Left lung (tissue), 10 donors: Measurements from ENCODE around the gene OTUD7B. TPM values are rescaled to one million over a fixed set of nuclear protein-coding genes. Genes with fewer than 3 reads are reported as not detected.

Experiments
- ATAC-seq: fragments of 200-7000 bp; cut with Tn5 transposase; one replicate; pipeline ENCODE4 v1.9.1; 2020; ENCODE audit warnings: moderate library complexity
- DNase-seq, 4 donors: peaks; one replicate each; pipeline ENCODE4 v3.0.0-alpha.2; 2013 to 2020
- H3K27ac ChIP-seq, 2 donors: fragments of 200-600 bp; sonication (generic) in 1 of 2; one replicate each; pipeline versions ENCODE4 v1.5.0 to v1.8.0; 2020 to 2021
- H3K27me3 ChIP-seq, 2 donors: fragments of 200-600 bp; sonication (generic) in 1 of 2; one replicate each; pipeline versions ENCODE4 v1.5.0 to v1.8.0; 2020 to 2021
- H3K36me3 ChIP-seq, 2 donors: fragments of 200-600 bp; sonication (generic) in 1 of 2; one replicate each; pipeline versions ENCODE4 v1.5.0 to v1.8.0; 2020 to 2021
- H3K4me1 ChIP-seq, 2 donors: fragments of 200-600 bp; one replicate each; pipeline ENCODE4 v1.8.0; 2021
- H3K4me3 ChIP-seq, 2 donors: fragments of 200-600 bp; sonication (generic) in 1 of 2; one replicate each; pipeline versions ENCODE4 v1.5.0 to v1.8.0; 2020 to 2021; ENCODE audit warnings: mild to moderate bottlenecking in 1 of 2
- H3K9me3 ChIP-seq, 2 donors: fragments of 200-600 bp; sonication (generic) in 1 of 2; one replicate each; pipeline versions ENCODE4 v1.5.0 to v1.8.0; 2020 to 2021
- intact Hi-C, 2 donors: fragments of 100-400 bp; cut with DNase I; formaldehyde crosslinking; loops; one replicate each; pipeline versions ENCODE4 v1.11.2 to v1.14.2; 2022
- polyA plus RNA-seq, 6 donors: library from polyadenylated mRNA; unstranded; fragments of 120-200 nt; gene quantifications; one replicate each; pipeline ENCODE4 v1.2.1, GENCODE V29; 2013; ENCODE audit not compliant: insufficient read length in 6 of 6
- total RNA-seq, 2 donors: library from RNA; stranded (reverse); fragmentation: NEBNext Ultra II Directional; extraction: Animal tissue kit (Norgen Biotek cat#: 25700); gene quantifications; one replicate each; pipeline ENCODE4 v1.2.1, GENCODE V29; 2021
- TF ChIP-seq, protein P1 (sequence below), 2 donors: fragments of 200-600 bp; sonication (generic) in 1 of 2; IDR thresholded peaks; one replicate each; pipeline versions ENCODE4 v1.5.0 to v1.8.0; 2021; ENCODE audit warnings: antibody characterized with exemption in 2 of 2
- donor health status: DM: no; HTN: yes; CAD: no.
- donor health status: DM: no; HTN: no; CAD: no.

OTUD7B gene
- total and polyA plus RNA-seq, 8 donors: 18.9 to 31.7 (median 20.4) TPM

DNA sequence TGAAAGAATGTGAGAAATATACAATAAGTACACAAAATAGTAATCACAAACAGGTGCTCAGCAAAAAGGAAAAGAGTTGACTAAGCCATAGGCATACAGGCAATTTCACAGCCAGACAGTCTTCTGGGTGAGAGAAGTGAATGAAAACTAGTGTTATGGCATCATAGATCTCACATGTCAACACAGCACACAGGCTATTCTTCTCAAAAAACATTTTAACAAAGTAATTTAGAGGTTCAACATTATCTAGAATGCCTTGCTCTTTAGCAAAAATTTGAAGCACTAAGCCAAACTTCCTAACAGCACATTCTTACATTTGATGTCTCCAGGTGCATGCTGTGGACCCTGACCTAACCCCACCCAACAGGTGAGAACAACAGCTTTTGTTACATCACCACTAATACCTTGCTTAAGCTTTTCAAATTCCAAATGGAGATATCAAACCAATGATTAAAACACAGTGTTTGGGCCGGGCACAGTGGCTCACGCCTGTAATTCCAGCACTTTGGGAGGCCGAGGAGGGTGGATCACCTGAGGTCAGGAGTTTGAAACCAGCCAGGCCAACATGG, 30.5 kb downstream of the OTUD7B start:
- Histone ChIP-seq H3K9me3 (no peaks in the 10 kb centered on the region), H3K36me3 (peaks cover 0 to 14% of the 10 kb centered on the region in 2 donors), H3K27me3 (peaks cover 0 to 71% of the 10 kb centered on the region in 2 donors), H3K4me3 (no peak overlapping the region), H3K4me1 (no peaks in the 10 kb centered on the region), H3K27ac (no peak overlapping the region)
- intact Hi-C loops: no loop called here
- ATAC-seq (no peak), DNase-seq (no peak)
- TF ChIP-seq, protein P1, sequence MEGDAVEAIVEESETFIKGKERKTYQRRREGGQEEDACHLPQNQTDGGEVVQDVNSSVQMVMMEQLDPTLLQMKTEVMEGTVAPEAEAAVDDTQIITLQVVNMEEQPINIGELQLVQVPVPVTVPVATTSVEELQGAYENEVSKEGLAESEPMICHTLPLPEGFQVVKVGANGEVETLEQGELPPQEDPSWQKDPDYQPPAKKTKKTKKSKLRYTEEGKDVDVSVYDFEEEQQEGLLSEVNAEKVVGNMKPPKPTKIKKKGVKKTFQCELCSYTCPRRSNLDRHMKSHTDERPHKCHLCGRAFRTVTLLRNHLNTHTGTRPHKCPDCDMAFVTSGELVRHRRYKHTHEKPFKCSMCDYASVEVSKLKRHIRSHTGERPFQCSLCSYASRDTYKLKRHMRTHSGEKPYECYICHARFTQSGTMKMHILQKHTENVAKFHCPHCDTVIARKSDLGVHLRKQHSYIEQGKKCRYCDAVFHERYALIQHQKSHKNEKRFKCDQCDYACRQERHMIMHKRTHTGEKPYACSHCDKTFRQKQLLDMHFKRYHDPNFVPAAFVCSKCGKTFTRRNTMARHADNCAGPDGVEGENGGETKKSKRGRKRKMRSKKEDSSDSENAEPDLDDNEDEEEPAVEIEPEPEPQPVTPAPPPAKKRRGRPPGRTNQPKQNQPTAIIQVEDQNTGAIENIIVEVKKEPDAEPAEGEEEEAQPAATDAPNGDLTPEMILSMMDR (IDR thresholded peaks at IDR 0.05): no peak

DNA sequence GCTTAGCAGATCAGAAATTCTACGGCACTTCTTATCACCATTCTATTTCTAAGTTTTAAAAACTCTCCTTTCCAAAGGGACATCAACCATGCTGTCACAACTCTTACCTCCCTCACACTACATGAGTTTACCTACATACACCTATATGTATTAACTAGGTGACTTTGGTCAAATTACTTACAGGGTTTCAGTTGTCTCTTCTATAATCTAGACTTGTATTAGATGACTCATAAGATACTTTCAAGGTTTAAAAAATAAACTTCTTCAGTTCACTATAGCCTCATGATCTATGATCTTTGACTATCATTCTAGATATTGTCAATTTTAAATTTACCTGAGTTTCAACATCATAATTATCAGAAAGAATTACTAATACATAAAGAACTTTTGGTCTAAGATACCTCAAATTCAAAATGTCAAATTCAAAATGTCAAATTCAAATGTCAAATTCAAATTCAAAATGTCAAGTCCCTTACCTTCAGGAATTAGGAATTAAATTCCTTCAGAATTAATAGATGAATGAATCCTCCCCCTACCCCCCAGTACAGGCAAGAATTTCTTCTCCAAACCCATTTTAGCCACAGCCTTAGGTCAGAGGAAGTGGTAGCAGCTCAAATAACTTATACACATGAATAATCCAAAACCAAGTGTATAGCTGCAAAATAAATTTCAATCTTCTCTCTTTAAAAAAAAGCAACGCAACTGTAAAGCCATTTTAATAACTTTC, 31.1 kb downstream of the OTUD7B start:
- Histone ChIP-seq H3K4me3 (no peak overlapping the region), H3K9me3 (no peaks in the 10 kb centered on the region), H3K4me1 (no peaks in the 10 kb centered on the region), H3K36me3 (peaks cover 0 to 21% of the 10 kb centered on the region in 2 donors), H3K27ac (no peak overlapping the region), H3K27me3 (peaks cover 0 to 64% of the 10 kb centered on the region in 2 donors)
- TF ChIP-seq, protein P1 (IDR thresholded peaks at IDR 0.05): no peak
- no peak for ATAC-seq
- intact Hi-C loops: no loop called here
- DNase-seq: no peak

DNA sequence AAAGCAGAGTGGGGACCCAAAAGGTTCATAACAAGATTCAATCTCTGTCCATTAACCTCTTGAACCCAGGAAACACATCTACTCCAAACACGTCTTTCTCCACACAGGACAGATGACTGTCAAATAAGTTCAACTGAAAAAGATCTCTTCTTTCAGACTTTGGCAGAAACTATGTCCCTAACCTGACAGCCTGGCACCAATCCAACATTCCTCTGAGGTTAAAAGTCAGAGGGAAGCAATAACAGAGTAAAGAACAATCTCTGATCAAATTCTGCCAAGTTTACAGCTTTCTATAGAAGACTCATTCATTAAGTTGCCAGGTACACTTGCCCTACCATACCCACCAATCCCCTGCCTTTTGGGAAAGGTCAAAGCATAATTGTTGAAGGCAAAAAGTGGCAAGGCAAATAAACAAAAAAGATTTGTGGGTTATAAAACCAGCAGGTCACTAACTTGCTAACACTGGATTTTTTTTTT, 31.9 kb downstream of the OTUD7B start:
- H3K4me3 ChIP-seq: no peak overlapping the region
- DNase-seq: no peak
- TF ChIP-seq, protein P1 (IDR thresholded peaks at IDR 0.05): no peak
- H3K27ac ChIP-seq: no peak overlapping the region
- intact Hi-C loops: no loop called here
- H3K4me1 ChIP-seq: no peaks in the 10 kb centered on the region
- peaks cover 0 to 56% of the 10 kb centered on the region in 2 donors for H3K27me3 ChIP-seq
- peaks cover 0 to 28% of the 10 kb centered on the region in 2 donors for H3K36me3 ChIP-seq
- H3K9me3 ChIP-seq: no peaks in the 10 kb centered on the region
- no peak for ATAC-seq

DNA sequence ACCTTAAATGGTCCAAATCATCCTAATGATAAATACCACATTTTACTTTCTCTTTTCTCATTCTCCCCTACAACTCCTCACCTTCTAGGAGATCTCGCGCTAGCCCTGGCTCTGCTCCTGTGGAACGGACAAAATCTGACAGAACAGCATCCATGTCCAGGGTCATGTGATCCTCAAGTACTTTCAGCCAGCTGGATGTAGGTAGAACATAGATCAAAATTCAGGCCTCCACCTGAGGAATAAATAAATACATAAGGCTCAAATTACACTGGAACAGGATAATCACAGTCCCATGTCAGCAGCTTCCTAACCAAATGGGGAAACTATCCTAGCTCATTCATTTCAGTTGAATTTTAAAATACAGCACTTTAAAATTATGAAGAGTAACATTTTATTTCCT, 33.2 kb downstream of the OTUD7B start:
- TF ChIP-seq, protein P1 (IDR thresholded peaks at IDR 0.05): no peak
- intact Hi-C loops: no loop called here
- Histone ChIP-seq H3K27me3 (peaks cover 0 to 44% of the 10 kb centered on the region in 2 donors), H3K4me1 (no peaks in the 10 kb centered on the region), H3K27ac (no peak overlapping the region), H3K4me3 (no peak overlapping the region), H3K9me3 (no peaks in the 10 kb centered on the region), H3K36me3 (peaks cover 0 to 38% of the 10 kb centered on the region in 2 donors)
- no peak for ATAC-seq
- DNase-seq: no peak

DNA sequence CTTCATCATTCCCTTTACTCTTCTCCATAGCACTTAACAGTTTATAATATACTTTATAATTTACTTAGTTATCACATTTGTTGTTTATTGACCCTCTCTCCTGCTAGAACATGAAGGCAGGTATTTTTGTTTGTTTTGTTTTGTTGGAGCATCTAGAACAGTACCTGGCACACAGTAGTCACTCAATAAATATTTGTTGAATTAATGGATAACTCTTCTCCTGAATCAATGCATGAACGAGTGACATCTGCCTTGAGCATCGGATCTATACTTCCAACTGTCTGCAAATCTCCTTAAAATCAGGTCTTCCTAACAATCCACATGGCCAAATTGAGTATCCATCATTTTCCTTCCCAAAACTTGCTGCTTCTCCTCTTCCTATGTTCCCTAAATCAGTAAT, 38.0 kb downstream of the OTUD7B start:
- ATAC-seq (no peak), DNase-seq (no peak)
- intact Hi-C loops: no loop called here
- no peaks in the 10 kb centered on the region for H3K9me3 ChIP-seq
- H3K4me1 ChIP-seq: no peaks in the 10 kb centered on the region
- TF ChIP-seq, protein P1 (IDR thresholded peaks at IDR 0.05): no peak
- no peak overlapping the region for H3K27ac ChIP-seq
- H3K27me3 ChIP-seq: peaks cover 0 to 9% of the 10 kb centered on the region in 2 donors
- H3K36me3 ChIP-seq: peaks cover 0 to 78% of the 10 kb centered on the region in 2 donors
- H3K4me3 ChIP-seq: no peak overlapping the region
